HG02588 (cell line): ENCODE data around the gene PSD4.

ENCODE experiments used
- ATAC-seq: cut with Tn5 transposase; IDR thresholded peaks from one replicate; pipeline ENCODE4 v1.9.1; 2021; ENCODE audit warnings: mild to moderate bottlenecking, moderate library complexity; ENCODE audit not compliant: unreplicated experiment

The PSD4 gene

DNA sequence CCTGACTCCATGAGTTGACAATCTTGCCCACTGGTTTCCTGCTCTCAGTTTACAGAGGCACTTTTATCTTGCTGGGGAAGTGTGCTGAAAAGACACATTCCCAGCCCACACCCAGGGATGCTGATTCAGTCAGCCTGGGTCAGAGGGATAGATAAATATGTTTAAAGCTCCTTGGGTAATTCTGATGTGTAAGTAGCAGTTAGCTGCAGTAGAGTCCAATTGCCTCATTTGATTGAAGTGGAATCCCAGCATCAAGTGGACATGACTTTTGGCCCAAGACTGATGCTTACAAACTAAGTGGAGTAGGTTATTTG lies 29.4 kb downstream of the PSD4 start:
- no peak for ATAC-seq

- ATAC-seq = peak; percentile 73
Measured at GRCh38 chr2:113203901-113204519, 30.2 kb downstream of the PSD4 start.

DNA sequence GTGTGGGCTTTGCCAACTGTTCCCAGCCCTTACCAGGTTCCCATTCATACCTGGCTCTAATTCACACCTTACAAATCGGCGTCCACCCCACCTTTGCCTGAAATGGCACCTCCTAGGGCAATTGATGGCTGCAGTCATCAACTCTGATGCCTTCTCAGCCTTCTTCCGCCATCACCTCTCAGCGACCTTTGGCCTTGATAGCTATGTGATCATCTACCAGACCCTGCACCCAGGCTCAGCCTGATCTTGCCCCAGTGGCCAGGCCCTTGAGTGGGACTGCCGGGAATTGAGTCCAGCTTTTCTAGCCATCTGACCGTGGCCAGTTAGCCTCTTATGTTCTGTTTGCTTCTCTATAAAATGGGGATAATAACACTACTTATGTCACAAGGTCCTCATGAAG lies 32.5 kb downstream of the PSD4 start:
- ATAC-seq = no peak

DNA sequence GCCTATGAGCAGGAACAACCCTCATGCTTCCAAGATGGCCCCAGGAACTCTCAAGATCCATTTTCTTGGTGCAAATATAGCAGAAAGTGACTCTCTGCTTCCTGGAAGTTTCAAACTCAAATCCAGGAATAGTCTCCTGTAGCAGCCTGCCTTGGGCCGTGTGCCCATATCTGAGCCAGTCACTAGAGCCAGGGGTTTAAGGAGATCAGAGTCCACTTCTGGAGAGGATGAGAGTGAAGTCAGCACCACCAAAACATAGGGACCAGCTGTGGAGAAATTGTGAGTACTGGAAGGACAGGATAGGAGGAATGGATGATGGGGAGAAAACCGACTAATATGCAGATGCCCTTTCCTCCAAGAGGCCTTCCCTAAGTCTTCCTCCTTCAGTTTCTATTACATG lies 33.2 kb downstream of the PSD4 start:
- ATAC-seq = no peak

- ATAC-seq = no peak
Measured at GRCh38 chr2:113208396-113208795, 34.6 kb downstream of the PSD4 start.

GRCh38 chr2:113209011-113209645 lies 35.4 kb downstream of the PSD4 start:
- no peak for ATAC-seq

DNA sequence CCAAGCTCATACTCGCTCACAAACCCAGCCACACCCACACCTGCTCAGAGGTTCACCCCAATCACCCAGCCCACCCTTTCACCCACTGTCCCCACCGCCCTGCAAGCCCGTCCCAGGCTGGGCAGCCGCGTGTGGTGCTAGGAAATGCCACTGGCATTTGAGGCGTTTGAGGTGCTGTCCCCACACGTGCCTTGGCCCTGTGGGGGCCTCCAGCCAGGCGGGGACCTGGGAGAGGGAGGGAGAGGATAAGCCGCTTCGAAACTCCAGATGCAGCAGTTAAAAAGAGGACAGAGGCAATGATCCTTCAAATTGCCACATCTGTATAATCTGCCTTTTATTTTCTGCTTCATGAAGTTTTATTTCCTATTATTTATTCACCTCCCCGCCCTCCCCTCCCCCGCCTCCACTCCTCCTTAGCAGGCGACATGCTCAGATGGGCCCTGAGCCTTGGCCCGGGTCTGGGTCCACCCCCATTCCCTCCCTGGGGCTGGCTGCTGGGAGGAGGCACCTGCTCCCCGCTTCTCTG lies 35.9 kb downstream of the PSD4 start:
- no peak for ATAC-seq

- ATAC-seq = no peak
Measured at GRCh38 chr2:113211226-113212105, 37.7 kb downstream of the PSD4 start.

DNA sequence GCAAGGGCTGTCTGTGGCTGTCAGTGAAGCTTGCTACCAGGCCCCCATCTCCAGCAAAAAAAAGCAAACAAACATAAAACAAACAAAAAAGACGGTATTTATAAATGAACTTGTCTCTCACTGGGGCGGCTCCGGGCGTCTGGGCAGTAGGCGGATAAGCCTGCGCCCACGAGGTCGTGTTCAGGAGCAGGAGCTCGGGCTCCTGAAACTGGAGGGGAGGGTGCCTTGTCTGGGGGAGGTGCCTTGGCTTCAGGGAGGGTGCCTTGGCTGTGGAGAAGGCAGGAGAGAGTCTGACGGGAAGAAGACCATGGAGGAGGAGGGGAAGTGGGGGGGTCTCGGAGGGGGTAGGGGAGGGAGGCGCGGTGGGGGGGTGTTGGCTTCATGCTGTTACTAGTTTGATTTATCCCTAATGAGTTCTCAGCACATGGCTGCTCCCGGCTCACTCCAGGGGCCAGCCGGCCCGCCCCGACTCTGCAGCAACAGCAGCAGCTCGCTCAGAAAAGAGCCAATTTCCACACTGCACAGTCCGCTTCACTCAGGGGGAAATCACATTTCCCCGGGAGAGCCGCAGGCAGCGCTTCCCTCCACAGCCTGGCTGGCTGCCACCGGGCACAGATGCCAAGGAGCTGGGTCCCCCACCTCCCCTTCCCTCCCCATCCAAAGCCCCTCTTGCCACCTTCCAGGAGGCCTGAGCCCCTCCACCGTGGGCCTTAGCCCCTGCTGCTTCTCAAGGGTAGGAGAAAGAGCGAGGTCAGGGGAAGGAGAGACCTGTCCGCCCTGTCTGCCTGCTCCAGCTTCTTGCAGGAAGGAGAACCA lies 38.7 kb downstream of the PSD4 start:
- ATAC-seq = no peak

- no peak for ATAC-seq
Measured at GRCh38 chr2:113213061-113213930, 39.5 kb downstream of the PSD4 start.

DNA sequence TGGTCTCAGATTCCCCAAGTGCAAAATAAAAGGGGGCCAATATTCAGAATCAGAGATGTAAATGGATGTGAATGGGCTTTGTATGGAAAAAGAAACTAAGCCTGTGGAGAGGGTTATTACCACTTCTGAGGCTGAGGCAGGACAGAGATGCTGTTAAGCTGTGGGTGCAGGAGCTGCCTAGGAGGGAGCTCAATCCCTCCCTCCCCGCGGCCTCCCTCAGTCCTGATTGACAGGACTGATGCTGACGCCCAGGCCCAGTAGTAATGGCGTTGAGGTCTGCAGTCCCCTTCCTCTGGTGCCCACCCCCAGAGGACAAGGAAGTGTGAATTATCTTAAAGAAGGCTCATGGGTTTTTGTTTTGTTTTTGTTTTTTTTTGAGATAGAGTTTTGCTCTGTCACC lies 40.4 kb downstream of the PSD4 start:
- ATAC-seq = no peak

DNA sequence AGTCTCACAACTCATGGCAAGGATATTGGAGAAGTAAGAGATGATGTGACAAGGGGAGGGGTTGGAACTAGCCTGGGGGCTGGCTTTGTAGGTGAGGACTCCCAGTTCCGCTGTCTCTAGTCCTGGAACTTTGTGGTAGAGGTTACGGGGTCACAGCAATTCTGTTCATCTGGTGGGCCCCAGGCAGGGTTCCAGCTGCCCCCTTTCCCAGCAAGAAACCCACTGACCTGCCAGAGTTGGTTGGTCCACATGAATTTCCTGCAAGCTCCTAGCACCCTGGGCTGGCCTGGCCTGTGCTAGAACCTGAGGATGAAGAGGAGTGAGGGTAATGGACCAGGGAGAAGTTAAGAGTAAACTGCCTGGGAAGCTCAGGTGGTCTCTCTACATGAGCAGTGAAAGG lies 41.3 kb downstream of the PSD4 start:
- no peak for ATAC-seq

DNA sequence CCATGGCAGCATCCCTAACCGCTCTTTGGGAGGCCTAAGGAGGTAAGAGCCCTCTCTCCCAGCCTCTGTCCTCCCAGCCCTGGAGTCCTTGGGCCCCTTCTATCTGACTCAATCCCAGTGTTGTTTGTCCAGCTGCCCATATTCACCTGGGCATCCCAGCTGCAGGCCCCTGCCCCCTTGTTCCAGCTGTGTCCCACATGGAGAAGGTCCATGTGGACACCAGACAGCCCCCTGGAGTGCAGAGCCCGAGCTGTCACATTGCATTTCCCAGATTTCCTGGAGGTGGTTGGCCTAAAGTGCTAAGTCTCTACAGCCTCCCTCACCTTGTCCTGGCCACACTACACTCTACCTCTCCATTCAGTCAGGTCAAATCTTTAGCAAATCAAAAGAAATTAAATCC lies 42.5 kb downstream of the PSD4 start:
- ATAC-seq = no peak

DNA sequence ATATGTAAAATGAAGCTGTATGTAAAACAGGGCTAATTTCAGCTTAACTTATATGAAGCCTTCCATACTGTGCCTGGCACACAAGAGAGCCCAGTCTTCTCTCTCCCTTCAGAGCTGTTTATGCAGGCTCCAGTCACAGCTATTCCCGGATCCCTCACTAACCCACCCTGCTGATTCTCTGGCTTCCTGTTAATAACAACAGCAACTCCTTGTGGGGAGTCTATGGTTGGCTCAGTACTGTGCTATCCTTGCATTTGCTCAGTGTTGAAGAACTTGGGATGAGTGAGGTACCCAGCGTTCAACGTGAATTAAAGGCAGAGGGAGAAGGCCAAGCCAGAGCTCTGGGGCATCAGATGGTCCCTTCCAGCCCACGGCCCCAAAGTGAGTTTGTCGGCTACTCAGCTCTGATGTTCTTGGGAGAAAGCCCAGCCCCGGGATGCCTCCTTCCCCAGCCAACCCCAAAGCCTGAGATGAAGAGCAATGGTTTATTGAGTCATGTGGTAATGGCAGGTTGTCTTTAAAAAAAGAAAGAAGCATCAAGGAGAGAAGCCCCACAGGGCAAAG lies 43.2 kb downstream of the PSD4 start:
- no peak for ATAC-seq

- ATAC-seq = no peak
Measured at GRCh38 chr2:113217455-113218282, 43.9 kb downstream of the PSD4 start.

- no peak for ATAC-seq
Measured at GRCh38 chr2:113218283-113219091, 44.7 kb downstream of the PSD4 start.

- no peak for ATAC-seq
Measured at GRCh38 chr2:113219092-113219441, 45.3 kb downstream of the PSD4 start.

GRCh38 chr2:113219525-113219888 lies 45.7 kb downstream of the PSD4 start:
- no peak for ATAC-seq
